ENCODE measurements around the gene NR4A1.

DNA sequence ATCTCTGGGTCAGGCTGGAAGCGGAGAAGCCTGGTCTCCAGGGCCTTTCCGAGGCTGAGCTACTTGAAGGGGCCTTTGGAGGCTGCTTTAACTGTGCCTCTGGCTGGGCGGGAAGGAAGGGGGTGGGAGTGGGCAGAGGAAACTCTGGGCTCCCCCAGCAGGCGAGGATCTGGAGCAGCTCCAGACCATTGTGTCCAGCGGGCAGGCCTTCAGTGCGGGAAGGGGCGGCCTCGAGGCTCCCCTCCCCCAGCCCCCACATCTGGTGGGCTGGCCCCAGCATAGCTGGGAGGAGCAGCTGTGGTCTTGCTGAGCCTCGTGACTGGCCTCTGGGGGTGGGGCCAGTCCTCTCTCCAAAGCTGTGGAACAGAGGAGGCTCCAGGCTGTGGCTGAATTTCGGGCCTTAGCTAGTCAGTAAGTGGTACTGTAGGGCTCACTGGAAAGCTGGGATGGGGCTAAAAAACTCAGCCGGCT, 41.1 kb upstream of the NR4A1 start:
- no peak for TF ChIP-seq ZNF274 (IDR thresholded peaks at IDR 0.05; ENCODE audit: low read depth, low read length)
- no peak for TF ChIP-seq YY1 (IDR thresholded peaks at IDR 0.05; ENCODE audit: insufficient read depth, insufficient read length)

All from NT2/D1 (cell line).